Stimulated activated effector memory CD8-positive, alpha-beta T cell treated with anti-CD3 and anti-CD28 coated beads, Interleukin-12 subunit alpha, Interleukin-12 subunit beta, amount 100 ng/mL, for 72 hours (primary cell): ENCODE results near the gene OR5K1.
A peak's percentile ranks its signal among the peaks of the same experiment; 100 is the strongest.

Source experiments
- ATAC-seq: fragments of 150-1000 bp; cut with Tn5 transposase; 2 replicates; pipeline ENCODE4 v1.10.0; 2021
- DNase-seq, 2 donors: peaks; one replicate each; pipeline ENCODE4 v3.0.0; 2021 to 2022; ENCODE audit warnings: low spot score in 2 of 2
- H3K27ac Mint-ChIP-seq: one replicate; pipeline ENCODE4 v1.8.0; 2022; ENCODE audit warnings: mild to moderate bottlenecking, mixed read lengths
- H3K36me3 Mint-ChIP-seq: one replicate; pipeline ENCODE4 v1.8.0; 2022; ENCODE audit warnings: mild to moderate bottlenecking, mixed read lengths
- H3K4me1 Mint-ChIP-seq: one replicate; pipeline ENCODE4 v1.8.0; 2022; ENCODE audit warnings: mixed read lengths
- H3K4me3 Mint-ChIP-seq: one replicate; pipeline ENCODE4 v1.8.0; 2022; ENCODE audit warnings: mild to moderate bottlenecking, mixed read lengths
- H3K9me3 Mint-ChIP-seq: one replicate; pipeline ENCODE4 v1.8.0; 2022; ENCODE audit warnings: mixed read lengths

OR5K1 gene

DNA sequence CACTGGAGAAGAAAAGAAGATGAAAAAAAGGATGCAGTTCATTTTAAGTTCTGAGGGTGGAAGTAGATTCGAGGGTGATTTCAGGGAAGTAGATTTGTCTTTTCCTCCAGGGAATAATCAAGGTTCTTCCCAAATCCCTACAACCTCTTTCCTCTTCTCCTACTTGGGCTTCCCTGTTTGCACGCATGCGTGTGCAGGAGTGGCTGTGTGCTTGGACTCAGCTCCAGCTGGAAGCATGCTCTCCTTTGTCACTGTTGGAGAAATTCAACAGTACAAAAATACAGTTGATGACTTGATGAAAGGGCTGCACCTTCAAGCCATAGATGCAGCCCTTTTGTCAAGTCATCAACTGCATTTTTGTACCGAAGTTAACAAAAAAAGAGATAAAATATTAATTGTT is 38.3 kb downstream of the OR5K1 start:
- peaks cover 5% of the 10 kb centered on the region for H3K9me3 Mint-ChIP-seq
- DNase-seq = no peak

GRCh38 chr3:98501863-98502576 is 39.0 kb downstream of the OR5K1 start:
- Mint-ChIP-seq H3K9me3 (peaks cover 5% of the 10 kb centered on the region), H3K4me1 (peaks cover 6% of the 10 kb centered on the region), H3K4me3 (no peak overlapping the region), H3K36me3 (peaks cover 15% of the 10 kb centered on the region), H3K27ac (no peak overlapping the region)
- ATAC-seq (no peak), DNase-seq (no peak)

More for the DNA sequence above, 38.3 kb downstream of the OR5K1 start:
- Mint-ChIP-seq H3K27ac (no peak overlapping the region), H3K4me1 (peaks cover 6% of the 10 kb centered on the region), H3K36me3 (peaks cover 10% of the 10 kb centered on the region), H3K4me3 (no peak overlapping the region)
- ATAC-seq = no peak

DNA sequence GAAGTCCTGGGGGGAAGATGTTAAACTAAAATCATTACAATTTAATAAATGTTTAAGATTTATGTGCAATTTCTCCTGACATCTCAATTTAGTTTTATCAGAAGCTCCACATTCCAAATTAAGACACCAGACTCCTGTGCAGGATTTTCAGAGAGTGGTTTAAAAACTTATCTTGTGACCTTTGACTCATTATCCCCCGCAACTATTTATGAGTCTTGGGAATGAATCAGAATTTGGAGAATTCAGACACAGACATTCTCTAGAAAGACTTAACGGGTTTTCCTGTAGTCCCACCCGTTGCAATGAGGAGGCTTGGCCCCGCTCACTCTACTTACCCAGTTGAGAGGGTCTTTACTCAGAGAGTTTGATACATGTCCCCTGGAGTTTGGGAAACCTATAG is 41.5 kb downstream of the OR5K1 start:
- no peak for DNase-seq
- Mint-ChIP-seq H3K4me3 (no peak overlapping the region), H3K36me3 (peaks cover 20% of the 10 kb centered on the region), H3K27ac (no peak overlapping the region), H3K4me1 (peaks cover 20% of the 10 kb centered on the region), H3K9me3 (peaks cover 5% of the 10 kb centered on the region)
- no peak for ATAC-seq

DNA sequence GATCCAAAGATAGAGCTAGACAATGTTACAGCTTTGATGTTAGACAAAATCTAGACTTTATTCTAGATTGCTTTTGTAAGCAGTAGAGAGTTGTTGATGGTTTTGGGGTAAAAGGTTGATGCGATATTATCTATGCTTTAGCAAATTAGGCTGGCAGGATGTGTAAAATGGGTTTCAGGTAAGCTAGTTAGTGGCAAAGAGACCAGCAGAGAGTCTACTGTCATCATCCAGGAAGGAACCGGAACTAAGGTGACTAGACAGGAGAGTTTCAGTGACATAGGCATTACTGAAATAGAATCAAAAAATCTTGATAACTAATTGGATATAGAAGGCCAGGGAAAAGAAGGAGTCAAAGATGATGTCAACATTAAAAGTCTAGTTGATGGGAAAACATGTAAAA is 45.6 kb downstream of the OR5K1 start:
- DNase-seq (no peak), ATAC-seq (peak; percentile 42)
- Mint-ChIP-seq H3K9me3 (peaks cover 2% of the 10 kb centered on the region), H3K4me3 (no peak overlapping the region), H3K27ac (no peak overlapping the region), H3K36me3 (peaks cover 36% of the 10 kb centered on the region), H3K4me1 (peaks cover 40% of the 10 kb centered on the region)

GRCh38 chr3:98512576-98512975 is 49.6 kb downstream of the OR5K1 start:
- peaks cover 62% of the 10 kb centered on the region for H3K4me1 Mint-ChIP-seq
- ATAC-seq (no peak), DNase-seq (no peak)
- no peak overlapping the region for H3K4me3 Mint-ChIP-seq
- H3K36me3 Mint-ChIP-seq = peaks cover 63% of the 10 kb centered on the region
- H3K27ac Mint-ChIP-seq = no peak overlapping the region
- no peaks in the 10 kb centered on the region for H3K9me3 Mint-ChIP-seq

DNA sequence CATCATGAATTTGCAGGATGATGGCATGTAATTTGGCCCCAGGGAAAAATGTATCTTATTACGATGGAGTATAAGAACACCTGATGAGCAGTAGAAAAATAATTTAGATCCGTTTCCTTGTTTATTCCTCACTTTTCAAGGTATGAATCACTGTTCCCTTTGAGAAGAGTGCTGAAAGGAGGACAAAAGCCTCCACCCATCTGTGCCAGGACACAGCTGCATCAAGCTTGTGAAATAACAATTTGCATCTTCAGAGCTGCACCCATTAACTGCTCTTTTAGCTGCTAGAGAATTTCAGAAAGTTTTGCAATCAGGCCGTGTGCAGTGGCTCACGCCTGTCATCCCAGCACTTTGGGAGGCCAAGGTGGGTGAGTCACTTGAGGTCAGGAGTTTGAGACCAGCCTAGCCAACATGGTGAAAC is 50.1 kb downstream of the OR5K1 start:
- H3K27ac Mint-ChIP-seq = no peak overlapping the region
- DNase-seq = no peak
- H3K4me3 Mint-ChIP-seq = no peak overlapping the region
- peaks cover 67% of the 10 kb centered on the region for H3K36me3 Mint-ChIP-seq
- peak; percentile 66 for ATAC-seq
- H3K9me3 Mint-ChIP-seq = no peaks in the 10 kb centered on the region
- H3K4me1 Mint-ChIP-seq = peaks cover 63% of the 10 kb centered on the region

- Mint-ChIP-seq H3K9me3 (no peaks in the 10 kb centered on the region), H3K36me3 (peaks cover 73% of the 10 kb centered on the region), H3K4me1 (peaks cover 63% of the 10 kb centered on the region), H3K27ac (no peak overlapping the region), H3K4me3 (no peak overlapping the region)
- ATAC-seq (peak; percentile 64), DNase-seq (no peak)
Observed at GRCh38 chr3:98513736-98514135, 50.7 kb downstream of the OR5K1 start.

DNA sequence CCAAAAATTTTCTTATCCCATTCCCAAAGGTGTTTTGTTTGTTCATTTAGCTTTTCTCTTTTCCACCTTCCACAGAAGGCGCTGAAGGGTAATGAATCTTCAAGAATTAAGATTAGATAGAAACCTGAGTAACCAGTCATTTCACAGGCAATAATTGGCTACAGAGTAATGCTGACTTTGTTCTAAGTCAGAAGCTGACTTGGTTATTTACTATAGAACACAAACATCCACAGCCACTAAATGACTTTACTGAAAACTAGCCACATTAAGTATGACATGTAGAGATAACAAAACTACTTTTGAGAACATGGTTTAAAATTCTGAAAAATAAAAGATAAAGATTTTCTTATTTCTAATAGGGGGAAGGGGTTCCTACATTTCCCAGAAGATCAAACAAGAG is 51.9 kb downstream of the OR5K1 start:
- peak; percentile 79 for ATAC-seq
- Mint-ChIP-seq H3K4me1 (peaks cover 65% of the 10 kb centered on the region), H3K36me3 (peaks cover 85% of the 10 kb centered on the region), H3K27ac (peak overlapping the region; percentile 75), H3K9me3 (no peaks in the 10 kb centered on the region), H3K4me3 (no peak overlapping the region)
- no peak for DNase-seq

- Mint-ChIP-seq H3K4me3 (peak overlapping the region; percentile 78), H3K4me1 (peaks cover 72% of the 10 kb centered on the region), H3K36me3 (peaks cover 99% of the 10 kb centered on the region), H3K27ac (peak overlapping the region; percentile 92), H3K9me3 (no peaks in the 10 kb centered on the region)
- ATAC-seq = no peak
- no peak for DNase-seq
Observed at GRCh38 chr3:98518816-98519215, 55.8 kb downstream of the OR5K1 start.

DNA sequence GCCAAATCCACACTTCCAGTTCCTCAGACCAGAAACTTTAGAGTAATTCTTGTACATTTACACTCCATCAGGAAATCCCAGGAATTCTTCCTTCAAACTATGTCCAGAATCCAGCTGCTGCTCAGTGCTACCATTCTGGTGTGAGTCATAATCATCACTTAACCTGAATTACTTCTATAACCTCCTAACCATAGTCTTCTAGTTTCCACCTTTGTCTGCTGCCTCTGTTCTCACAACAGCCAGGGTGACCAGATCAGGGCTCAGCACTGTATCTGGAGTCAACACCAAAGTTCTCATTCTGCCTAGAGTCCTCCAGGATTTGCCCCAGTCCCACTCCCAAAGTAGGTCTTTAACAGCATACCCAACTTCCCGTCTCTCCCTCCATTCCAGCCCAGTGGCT is 56.4 kb downstream of the OR5K1 start:
- ATAC-seq (no peak), DNase-seq (no peak)
- no peaks in the 10 kb centered on the region for H3K9me3 Mint-ChIP-seq
- peak overlapping the region; percentile 92 for H3K27ac Mint-ChIP-seq
- H3K4me3 Mint-ChIP-seq = peak overlapping the region; percentile 78
- peaks cover 99% of the 10 kb centered on the region for H3K36me3 Mint-ChIP-seq
- peaks cover 70% of the 10 kb centered on the region for H3K4me1 Mint-ChIP-seq

DNA sequence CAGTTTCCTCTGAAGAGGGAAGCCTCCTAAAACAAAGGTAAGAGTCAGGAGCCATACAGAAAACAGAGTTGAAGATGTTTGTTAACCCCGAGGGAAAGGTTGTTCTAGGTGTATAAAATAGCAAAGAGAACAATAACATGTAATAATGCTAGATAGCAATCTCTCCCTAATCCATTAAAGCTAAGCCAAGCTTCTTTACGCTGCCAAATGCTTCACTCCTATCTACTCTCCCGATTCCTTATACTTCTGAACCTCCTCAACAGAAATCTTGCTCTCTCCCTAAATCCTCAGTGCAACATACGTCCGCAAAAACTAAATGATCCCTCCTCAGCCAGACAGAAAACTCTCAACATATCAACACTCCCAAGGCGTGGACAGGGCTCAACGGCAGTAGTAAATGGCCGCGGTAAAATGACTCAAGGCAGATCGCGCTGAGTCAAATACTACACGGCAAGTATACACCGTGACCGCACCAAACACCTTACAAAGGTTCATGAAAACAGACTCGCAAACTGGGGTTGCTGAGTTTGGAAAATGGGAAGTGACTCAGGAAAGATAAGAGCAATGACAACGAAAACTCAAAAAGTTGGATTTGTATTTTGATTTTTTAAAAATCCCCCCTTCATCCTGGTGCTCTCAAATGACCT is 59.0 kb downstream of the OR5K1 start:
- Mint-ChIP-seq H3K4me1 (peaks cover 69% of the 10 kb centered on the region), H3K36me3 (peaks cover 82% of the 10 kb centered on the region), H3K27ac (peak overlapping the region; percentile 92), H3K9me3 (no peaks in the 10 kb centered on the region), H3K4me3 (peak overlapping the region; percentile 78)
- DNase-seq = peak; percentile 40 to 75
- ATAC-seq = peak; percentile 83
